Activated CD4-positive, alpha-beta memory T cell treated with anti-CD3 and anti-CD28 coated beads for 36 hours (primary cell): ENCODE measurements around the gene ZNF555. TPM values are rescaled to one million over a fixed set of nuclear protein-coding genes. Genes with fewer than 3 reads are reported as not detected.
A peak's percentile ranks its signal among the peaks of the same experiment; 100 is the strongest.
"Not testable (repeated sequence)": the region's sequence is repeated elsewhere in the genome, so short reads cannot be mapped to it uniquely, and the experiment has no call there.

Experiments used
- CTCF ChIA-PET: fragments of 350-600 bp; sonication (Branson Sonifier 250); formaldehyde crosslinking; loops from one replicate; lab custom pipeline; 2021; ENCODE audit warnings: antibody characterized with exemption, inconsistent platforms; lab: Charles Lee
- POLR2A ChIA-PET: fragments of 350-600 bp; sonication (Branson Sonifier 250); formaldehyde crosslinking; loops from one replicate; lab custom pipeline; 2021; ENCODE audit warnings: antibody characterized with exemption; lab: Charles Lee
- DNase-seq: peaks from one replicate; pipeline ENCODE4 v3.0.0-alpha.2; 2020
- H3K27ac Mint-ChIP-seq: one replicate; pipeline ENCODE4 v1.8.0; 2021; ENCODE audit warnings: mixed read lengths
- H3K27me3 Mint-ChIP-seq: one replicate; pipeline ENCODE4 v1.8.0; 2021; ENCODE audit warnings: mixed read lengths
- H3K36me3 Mint-ChIP-seq: one replicate; pipeline ENCODE4 v1.8.0; 2021; ENCODE audit warnings: mixed read lengths
- H3K4me1 Mint-ChIP-seq: one replicate; pipeline ENCODE4 v1.8.0; 2021; ENCODE audit warnings: low read depth, mixed read lengths
- H3K4me3 Mint-ChIP-seq: one replicate; pipeline ENCODE4 v1.8.0; 2021; ENCODE audit warnings: mild to moderate bottlenecking, mixed read lengths
- H3K9me3 Mint-ChIP-seq: one replicate; pipeline ENCODE4 v1.8.0; 2021; ENCODE audit warnings: mixed read lengths
- intact Hi-C: fragments of 100-400 bp; cut with micrococcal nuclease; formaldehyde crosslinking; loops from one replicate; pipeline ENCODE4 v1.15.1; 2023
- total RNA-seq, 2 experiments: library from RNA; stranded (reverse); gene quantifications; one replicate each; pipeline ENCODE4 v1.2.3, GENCODE V29; 2021

The ZNF555 gene
- total RNA-seq, 2 experiments from 2014 or later, result 3.6 to 3.8 TPM

GRCh38 chr19:2896694-2897093 lies 55.4 kb downstream of the ZNF555 start:
- ChIA-PET CTCF (interaction anchor here (0.6 kb wide), 1 partner anchor 66 kb away, joined by 3 read pairs; no protein-coding TSS in a partner anchor), POLR2A (no interaction called here)
- H3K36me3 Mint-ChIP-seq, result peaks cover 2% of the 10 kb centered on the region
- H3K4me3 Mint-ChIP-seq, result no peak overlapping the region
- H3K9me3 Mint-ChIP-seq, result peaks cover 22% of the 10 kb centered on the region
- H3K4me1 Mint-ChIP-seq, result peaks cover 7% of the 10 kb centered on the region
- intact Hi-C loops, result no loop called here
- H3K27ac Mint-ChIP-seq, result no peak overlapping the region
- DNase-seq, result no peak
- H3K27me3 Mint-ChIP-seq, result no peaks in the 10 kb centered on the region

DNA sequence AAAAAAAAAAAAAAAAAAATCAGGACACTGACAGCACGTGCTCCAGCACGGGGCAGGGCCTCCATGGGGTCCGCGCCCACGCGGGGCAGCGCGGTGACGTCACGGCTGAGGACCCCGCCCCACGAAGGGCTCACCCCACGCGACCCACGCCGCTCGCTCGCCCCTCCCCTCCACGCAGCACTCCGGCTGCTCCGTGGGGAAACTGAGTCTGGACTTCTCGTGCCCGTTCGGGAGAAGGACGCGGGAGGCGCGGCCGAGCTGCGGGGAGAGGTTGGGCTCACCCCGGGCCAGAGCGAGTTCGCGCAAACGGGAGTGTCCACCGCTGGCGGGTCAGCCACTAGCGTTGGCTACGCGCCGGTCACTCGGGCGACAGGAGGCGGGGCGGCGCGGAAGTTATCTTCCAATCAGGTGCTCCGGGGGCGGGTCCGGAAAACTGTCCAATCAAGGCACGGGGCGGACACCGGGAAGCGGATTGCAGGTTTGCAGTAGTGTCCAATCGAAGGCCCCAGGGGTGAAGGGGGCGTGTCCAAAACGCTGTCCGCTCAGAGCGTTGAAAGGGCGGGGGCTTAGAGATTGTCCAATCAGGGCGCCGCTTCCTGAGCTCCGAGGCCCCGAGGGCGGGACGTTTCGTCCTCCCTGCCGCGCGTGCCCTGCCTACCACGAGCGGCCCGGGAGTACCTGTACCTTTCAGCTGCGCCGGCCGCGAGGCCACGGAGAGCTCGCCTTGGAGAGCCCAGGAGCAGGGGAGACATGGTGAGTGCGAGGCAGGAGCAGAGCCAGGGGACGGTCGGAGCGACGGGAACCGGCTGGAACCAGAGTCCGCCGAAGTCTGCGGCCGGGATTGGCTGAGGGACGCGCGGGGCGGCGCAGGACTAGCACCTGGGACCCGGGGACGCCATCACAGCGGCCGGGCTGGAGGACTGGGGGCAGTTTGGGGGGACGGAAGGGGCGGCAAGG lies 59.3 kb downstream of the ZNF555 start, which contains the start of gene ZNF57:
TSS of gene ZNF57 (plus strand) at position 633 of the 957 bp plus-strand sequence. CDS start at position 751, 118 bp downstream.
- H3K4me3 Mint-ChIP-seq, result peak within 1 kb of the TSS; percentile 98
- intact Hi-C loops, result loop anchor here (1.0 to 5.0 kb wide), 4 partner anchors 12 to 115 kb away; partner anchors contain the start of genes THOP1, ZNF555 and ZNF77
- POLR2A ChIA-PET, result interaction anchor here (0.7 to 1.9 kb wide), 4 partner anchors 8 to 135 kb away, joined by 3 to 14 read pairs (median 4); no protein-coding TSS in a partner anchor
- peaks cover 2% of the 10 kb centered on the region for H3K36me3 Mint-ChIP-seq
- H3K4me1 Mint-ChIP-seq, result peaks cover 20% of the 10 kb centered on the region
- peaks cover 22% of the 10 kb centered on the region for H3K9me3 Mint-ChIP-seq
- peak; percentile 99 for DNase-seq
- no peaks in the 10 kb centered on the region for H3K27me3 Mint-ChIP-seq
- CTCF ChIA-PET, result interaction anchor here (0.6 to 1.4 kb wide), 8 partner anchors 12 to 384 kb away, joined by 3 to 8 read pairs (median 4); partner anchors contain the start of gene ZNF555
- peak within 1 kb of the TSS; percentile 84 for H3K27ac Mint-ChIP-seq

GRCh38 chr19:2902590-2903218 lies 61.4 kb downstream of the ZNF555 start:
- intact Hi-C loops, result loop anchor here (5.0 kb wide), 1 partner anchor 60 kb away; the partner anchor contains the start of gene ZNF555
- POLR2A ChIA-PET, result no interaction called here
- peaks cover 5% of the 10 kb centered on the region for H3K36me3 Mint-ChIP-seq

DNA sequence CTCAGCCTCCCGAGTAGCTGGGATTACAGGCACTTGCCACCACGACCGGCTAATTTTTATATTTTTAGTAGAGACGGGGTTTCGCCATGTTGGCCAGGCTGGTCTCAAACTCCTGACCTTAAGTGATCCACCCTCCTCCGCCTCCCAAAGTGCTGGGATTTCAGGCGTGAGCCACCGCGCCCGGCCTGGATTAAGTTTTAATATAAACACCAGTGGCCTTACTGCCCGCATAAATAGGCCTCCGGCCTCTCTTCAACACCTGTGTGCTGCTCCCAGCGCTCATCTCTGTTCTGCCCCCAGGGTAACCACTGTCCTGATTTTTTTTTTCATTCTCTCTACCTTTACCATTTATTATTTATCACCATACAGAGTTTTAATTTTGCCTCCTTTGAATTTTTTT lies 62.1 kb downstream of the ZNF555 start:
- peaks cover 37% of the 10 kb centered on the region for H3K4me1 Mint-ChIP-seq
- CTCF ChIA-PET, result not testable (repeated sequence)

More at GRCh38 chr19:2902590-2903218, 61.4 kb downstream of the ZNF555 start:
- Mint-ChIP-seq H3K9me3 (peaks cover 3% of the 10 kb centered on the region), H3K4me1 (peaks cover 33% of the 10 kb centered on the region), H3K27me3 (no peaks in the 10 kb centered on the region), H3K27ac (no peak overlapping the region), H3K4me3 (no peak overlapping the region)
- DNase-seq, result no peak
- CTCF ChIA-PET, result interaction anchor here (0.6 kb wide), 1 partner anchor 725 kb away, joined by 3 read pairs; no protein-coding TSS in a partner anchor

DNA sequence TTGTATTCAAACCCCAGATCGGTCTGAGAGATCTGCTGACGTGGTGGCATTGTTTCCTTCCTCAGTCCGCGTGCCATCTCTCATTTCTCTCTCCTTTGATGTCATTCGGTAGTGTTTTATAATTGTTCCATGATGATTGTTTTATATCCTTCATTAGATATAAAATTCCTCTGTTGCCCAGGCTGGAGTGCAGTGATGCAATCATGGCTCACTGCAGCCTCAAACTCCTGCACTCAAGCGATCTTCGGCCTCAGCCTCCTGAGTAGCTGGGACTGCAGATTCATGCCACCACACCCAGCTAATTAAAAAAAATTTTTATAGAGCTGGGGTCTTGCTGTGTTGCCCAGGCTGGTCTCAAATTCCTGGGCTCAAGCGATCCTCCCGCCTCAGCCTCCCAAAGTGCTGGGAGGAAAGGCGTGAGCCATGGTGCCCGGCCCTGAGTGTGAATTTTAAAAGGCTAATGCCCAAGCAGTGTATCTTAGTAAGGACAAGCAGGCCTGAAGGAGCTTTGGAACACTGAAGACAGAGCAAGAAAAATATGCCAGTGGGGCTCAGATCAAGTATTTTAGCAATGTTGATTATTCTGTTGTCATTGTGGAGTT lies 64.7 kb downstream of the ZNF555 start:
- Mint-ChIP-seq H3K36me3 (peaks cover 3% of the 10 kb centered on the region), H3K27me3 (no peaks in the 10 kb centered on the region), H3K9me3 (no peaks in the 10 kb centered on the region), H3K4me3 (no peak overlapping the region), H3K27ac (no peak overlapping the region), H3K4me1 (peaks cover 42% of the 10 kb centered on the region)
- intact Hi-C loops, result no loop called here
- ChIA-PET CTCF (interaction anchor here (1.0 kb wide), 1 partner anchor 18 kb away, joined by 4 read pairs; no protein-coding TSS in a partner anchor), POLR2A (no interaction called here)
- DNase-seq, result no peak

More for the DNA sequence above, 62.1 kb downstream of the ZNF555 start:
- H3K36me3 Mint-ChIP-seq, H3K9me3 Mint-ChIP-seq, H3K4me3 Mint-ChIP-seq, H3K27ac Mint-ChIP-seq, DNase-seq, POLR2A ChIA-PET, H3K27me3 Mint-ChIP-seq: not testable (repeated sequence)
- intact Hi-C loops, result loop anchor here (5.0 kb wide), 1 partner anchor 61 kb away; the partner anchor contains the start of gene ZNF555

GRCh38 chr19:2906631-2907195 lies 65.4 kb downstream of the ZNF555 start:
- peaks cover 43% of the 10 kb centered on the region for H3K4me1 Mint-ChIP-seq
- CTCF ChIA-PET, result interaction anchor here (0.8 to 2.4 kb wide), 3 partner anchors 19 to 65 kb away, joined by 3 to 14 read pairs (median 4); partner anchors contain the start of gene ZNF555
- H3K36me3 Mint-ChIP-seq, result peaks cover 6% of the 10 kb centered on the region

More at GRCh38 chr19:2906631-2907195, 65.4 kb downstream of the ZNF555 start:
- DNase-seq, result no peak
- intact Hi-C loops, result no loop called here
- Mint-ChIP-seq H3K27ac (no peak overlapping the region), H3K4me3 (no peak overlapping the region), H3K9me3 (no peaks in the 10 kb centered on the region), H3K27me3 (no peaks in the 10 kb centered on the region)
- POLR2A ChIA-PET, result no interaction called here

Other genes with a start within 250 kb of the ZNF555 start
- gene GNG7, start 138.8 kb upstream of the ZNF555 start, total RNA-seq, result under 1 TPM; 0.53 to 0.88 TPM
- gene DIRAS1, start 120.1 kb upstream of the ZNF555 start, total RNA-seq, result under 1 TPM in 1 of 2 experiments, not detected in 1; 0.31 TPM
- 10 to 100 TPM; 21.0 to 24.0 TPM for gene SLC39A3, start 101.5 kb upstream of the ZNF555 start, total RNA-seq
- gene SGTA, start 58.2 kb upstream of the ZNF555 start, total RNA-seq, result 10 to 100 TPM; 45.6 to 46.2 TPM
- gene THOP1, start 56.0 kb upstream of the ZNF555 start, total RNA-seq, result 100 to 1,000 TPM; 126 TPM
- 1 to 10 TPM; 2.0 TPM for gene ZNF554, start 21.6 kb upstream of the ZNF555 start, total RNA-seq
- gene ZNF556, start 25.9 kb downstream of the ZNF555 start, total RNA-seq, result not detected
- 1 to 10 TPM; 6.7 to 8.3 TPM for gene ZNF57, start 59.5 kb downstream of the ZNF555 start, total RNA-seq
- gene ZNF77, start 103.5 kb downstream of the ZNF555 start, total RNA-seq, result 1 to 10 TPM; 4.3 to 4.8 TPM
- 1 to 10 TPM; 2.5 to 2.6 TPM for gene TLE6, start 136.1 kb downstream of the ZNF555 start, total RNA-seq
- 1 to 10 TPM; 8.5 to 9.9 TPM for gene TLE2, start 187.8 kb downstream of the ZNF555 start, total RNA-seq
- gene TLE5, start 221.0 kb downstream of the ZNF555 start, total RNA-seq, result 100 to 1,000 TPM; 411 to 426 TPM